ENCODE data around the gene PCDHA11. TPM values are rescaled to one million over a fixed set of nuclear protein-coding genes. Genes with fewer than 3 reads are reported as not detected.
"Not testable (repeated sequence)": the region's sequence is repeated elsewhere in the genome, so short reads cannot be mapped to it uniquely, and the experiment has no call there.

Gene PCDHA11, protein sequence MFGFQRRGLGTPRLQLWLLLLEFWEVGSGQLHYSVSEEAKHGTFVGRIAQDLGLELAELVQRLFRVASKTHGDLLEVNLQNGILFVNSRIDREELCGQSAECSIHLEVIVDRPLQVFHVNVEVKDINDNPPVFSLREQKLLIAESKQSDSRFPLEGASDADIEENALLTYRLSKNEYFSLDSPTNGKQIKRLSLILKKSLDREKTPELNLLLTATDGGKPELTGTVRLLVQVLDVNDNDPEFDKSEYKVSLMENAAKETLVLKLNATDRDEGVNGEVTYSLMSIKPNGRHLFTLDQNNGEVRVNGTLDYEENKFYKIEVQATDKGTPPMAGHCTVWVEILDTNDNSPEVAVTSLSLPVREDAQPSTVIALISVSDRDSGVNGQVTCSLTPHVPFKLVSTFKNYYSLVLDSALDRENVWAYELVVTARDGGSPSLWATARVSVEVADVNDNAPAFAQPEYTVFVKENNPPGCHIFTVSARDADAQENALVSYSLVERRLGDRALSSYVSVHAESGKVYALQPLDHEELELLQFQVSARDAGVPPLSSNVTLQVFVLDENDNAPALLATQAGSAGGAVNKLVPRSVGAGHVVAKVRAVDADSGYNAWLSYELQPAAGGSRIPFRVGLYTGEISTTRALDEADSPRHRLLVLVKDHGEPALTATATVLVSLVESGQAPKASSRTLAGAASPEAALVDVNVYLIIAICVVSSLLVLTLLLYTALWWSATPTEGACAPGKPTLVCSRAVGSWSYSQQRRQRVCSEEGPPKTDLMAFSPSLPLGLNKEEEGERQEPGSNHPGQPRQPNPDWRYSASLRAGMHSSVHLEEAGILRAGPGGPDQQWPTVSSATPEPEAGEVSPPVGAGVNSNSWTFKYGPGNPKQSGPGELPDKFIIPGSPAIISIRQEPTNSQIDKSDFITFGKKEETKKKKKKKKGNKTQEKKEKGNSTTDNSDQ
- 0.52 TPM for polyA plus RNA-seq (ENCODE audit: insufficient read length)
- long read RNA-seq, donor 1, result 0 reads
- long read RNA-seq, donor 2, result 0 reads
- long read RNA-seq, donor 3, result 0 reads
- long read RNA-seq, donor 4, result 0 reads
- long read RNA-seq, donor 5, result 0 reads
- long read RNA-seq, donor 6, result 0 reads
- long read RNA-seq, donor 7, result 0 reads
- long read RNA-seq, donor 8, partial matches to known transcripts, result 0 of 1 reads
- long read RNA-seq, donor 8, other reads (novel, unspliced or antisense), result 0 of 1 reads

DNA sequence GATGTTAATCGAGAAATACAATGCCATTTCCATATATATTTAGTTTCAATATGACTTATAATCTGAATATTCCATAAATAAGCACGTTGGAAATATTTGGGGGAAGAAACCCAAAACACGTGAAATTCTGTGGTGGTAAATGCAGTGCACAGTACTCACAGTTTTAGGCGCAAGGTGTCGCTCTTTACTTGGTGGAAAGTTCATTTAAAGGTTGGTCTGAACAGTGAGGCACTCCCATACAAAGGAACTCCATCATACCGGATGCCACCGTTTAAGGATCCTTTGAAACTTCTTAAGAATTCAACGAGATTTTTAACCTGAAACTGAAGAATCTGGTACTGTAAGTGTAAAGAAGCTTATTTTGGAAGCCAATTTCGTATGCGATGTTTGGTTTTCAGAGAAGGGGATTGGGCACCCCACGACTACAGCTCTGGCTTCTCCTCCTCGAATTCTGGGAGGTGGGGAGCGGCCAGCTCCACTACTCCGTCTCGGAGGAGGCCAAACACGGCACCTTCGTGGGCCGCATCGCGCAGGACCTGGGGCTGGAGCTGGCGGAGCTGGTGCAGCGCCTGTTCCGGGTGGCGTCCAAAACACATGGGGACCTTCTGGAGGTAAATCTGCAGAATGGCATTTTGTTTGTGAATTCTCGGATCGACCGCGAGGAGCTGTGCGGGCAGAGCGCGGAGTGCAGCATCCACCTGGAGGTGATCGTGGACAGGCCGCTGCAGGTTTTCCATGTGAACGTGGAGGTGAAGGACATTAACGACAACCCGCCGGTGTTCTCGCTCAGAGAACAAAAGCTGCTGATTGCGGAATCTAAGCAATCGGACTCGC, at the start of gene PCDHA11:
PCDHA11 (plus strand) TSS at position 237 of the 834 bp plus-strand sequence; CDS start at position 384, 147 bp downstream.
- no peak for DNase-seq

- no peak for DNase-seq
Observed at GRCh38 chr5:140821375-140822280, 47.1 kb upstream of the PCDHA11 start, which contains the start of gene PCDHA5. PCDHA5 (plus strand) TSS chr5:140821613.

DNA sequence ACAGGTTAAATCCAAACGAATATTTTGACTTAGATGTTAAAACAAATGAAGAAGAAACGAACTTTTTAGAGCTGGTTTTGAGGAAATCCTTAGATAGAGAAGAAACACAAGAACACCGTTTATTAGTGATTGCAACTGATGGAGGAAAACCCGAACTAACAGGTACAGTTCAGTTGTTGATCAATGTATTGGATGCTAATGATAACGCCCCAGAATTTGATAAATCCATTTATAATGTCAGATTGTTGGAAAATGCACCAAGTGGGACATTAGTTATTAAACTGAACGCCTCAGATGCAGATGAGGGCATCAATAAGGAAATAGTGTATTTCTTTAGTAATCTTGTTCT, 46.5 kb upstream of the PCDHA11 start:
- DNase-seq, result no peak

DNA sequence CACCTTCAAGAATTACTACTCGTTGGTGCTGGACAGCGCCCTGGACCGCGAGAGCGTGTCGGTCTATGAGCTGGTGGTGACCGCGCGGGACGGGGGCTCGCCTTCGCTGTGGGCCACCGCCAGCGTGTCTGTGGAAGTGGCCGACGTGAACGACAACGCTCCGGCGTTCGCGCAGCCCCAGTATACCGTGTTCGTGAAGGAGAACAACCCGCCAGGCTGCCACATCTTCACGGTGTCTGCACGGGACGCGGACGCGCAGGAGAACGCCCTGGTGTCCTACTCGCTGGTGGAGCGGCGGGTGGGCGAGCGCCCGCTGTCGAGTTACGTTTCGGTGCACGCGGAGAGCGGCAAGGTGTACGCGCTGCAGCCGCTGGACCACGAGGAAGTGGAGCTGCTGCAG, 45.8 kb upstream of the PCDHA11 start:
- DNase-seq, result not testable (repeated sequence)

- DNase-seq, result no peak
Observed at GRCh38 chr5:140823475-140823874, 45.3 kb upstream of the PCDHA11 start.

- DNase-seq, result no peak
Observed at GRCh38 chr5:140827704-140828361, 40.9 kb upstream of the PCDHA11 start, which contains the start of gene PCDHA6. PCDHA6 (plus strand) TSS chr5:140827960; CDS start chr5:140828092, 132 bp downstream.

GRCh38 chr5:140828362-140828737, 40.4 kb upstream of the PCDHA11 start:
- DNase-seq, result no peak

GRCh38 chr5:140829511-140830501, 39.0 kb upstream of the PCDHA11 start:
- DNase-seq, result not testable (repeated sequence)

- DNase-seq, result no peak
Observed at GRCh38 chr5:140833993-140834392, 34.8 kb upstream of the PCDHA11 start, which contains the start of gene PCDHA7. PCDHA7 (plus strand) TSS chr5:140834269; CDS start chr5:140834384, 115 bp downstream.

GRCh38 chr5:140834439-140835008, 34.2 kb upstream of the PCDHA11 start:
- not testable (repeated sequence) for DNase-seq

- no peak for DNase-seq
Observed at GRCh38 chr5:140835622-140836510, 32.9 kb upstream of the PCDHA11 start.

- no peak for DNase-seq
Observed at GRCh38 chr5:140840978-140841962, 27.5 kb upstream of the PCDHA11 start, which contains the start of gene PCDHA8. PCDHA8 (plus strand) TSS chr5:140841187; CDS start chr5:140841322, 135 bp downstream.

GRCh38 chr5:140842798-140843733, 25.7 kb upstream of the PCDHA11 start:
- no peak for DNase-seq
